HG02870 (cell line): ENCODE data around the gene TCN2.
A peak's percentile ranks its signal among the peaks of the same experiment; 100 is the strongest.
"Not testable (repeated sequence)": the region's sequence is repeated elsewhere in the genome, so short reads cannot be mapped to it uniquely, and the experiment has no call there.

Experiments
- ATAC-seq: cut with Tn5 transposase; IDR thresholded peaks from one replicate; pipeline ENCODE4 v1.9.1; 2021; ENCODE audit warnings: mild to moderate bottlenecking, moderate library complexity; ENCODE audit not compliant: unreplicated experiment

Gene TCN2

DNA sequence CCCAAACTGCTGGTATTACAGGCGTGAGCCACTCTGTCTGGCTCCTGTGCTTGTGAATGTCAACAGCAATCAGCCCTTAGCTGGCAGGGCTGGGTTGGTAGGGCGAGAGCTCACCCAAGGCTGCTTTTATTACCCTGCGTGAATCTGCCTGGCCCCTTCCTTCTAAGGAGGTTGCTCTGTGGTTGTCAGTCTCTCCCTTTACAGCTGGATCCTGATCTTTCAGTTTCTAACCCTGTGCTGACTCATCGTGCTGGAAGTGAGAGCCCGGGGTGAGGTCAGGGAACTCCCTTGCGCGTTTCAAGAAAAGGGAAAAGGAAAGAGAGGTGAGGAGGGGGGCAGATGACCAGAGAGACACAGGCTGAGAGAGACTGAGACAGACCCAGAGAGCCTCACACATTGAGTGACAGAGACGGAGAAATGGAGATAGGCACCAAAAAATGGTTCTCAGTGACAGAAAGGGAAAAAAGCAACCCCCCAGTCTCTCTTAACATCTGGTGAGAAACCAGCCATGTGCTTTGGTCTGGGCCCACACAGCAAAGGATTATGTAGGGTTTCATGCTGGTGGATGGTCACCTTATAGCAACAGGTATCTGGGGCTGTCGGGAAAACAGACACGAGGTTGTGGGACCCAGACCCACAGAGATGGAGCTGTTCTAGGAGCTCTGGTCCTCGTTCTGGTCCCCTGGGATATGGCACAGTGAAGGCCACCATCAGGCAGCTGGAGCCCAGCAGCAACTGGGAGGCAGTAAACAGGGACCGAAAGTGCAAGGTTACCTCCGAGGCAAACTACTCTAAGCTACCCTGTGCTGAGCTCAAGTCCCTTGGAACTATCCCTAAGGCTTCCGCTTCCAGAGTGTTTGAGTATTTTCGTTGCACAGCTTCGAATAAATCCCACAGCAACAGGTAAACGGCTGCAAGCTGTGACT lies 2.5 kb downstream of the TCN2 start:
- peak; percentile 45 for ATAC-seq

GRCh38 chr22:30610299-30610698 lies 3.3 kb downstream of the TCN2 start:
- ATAC-seq: no peak

DNA sequence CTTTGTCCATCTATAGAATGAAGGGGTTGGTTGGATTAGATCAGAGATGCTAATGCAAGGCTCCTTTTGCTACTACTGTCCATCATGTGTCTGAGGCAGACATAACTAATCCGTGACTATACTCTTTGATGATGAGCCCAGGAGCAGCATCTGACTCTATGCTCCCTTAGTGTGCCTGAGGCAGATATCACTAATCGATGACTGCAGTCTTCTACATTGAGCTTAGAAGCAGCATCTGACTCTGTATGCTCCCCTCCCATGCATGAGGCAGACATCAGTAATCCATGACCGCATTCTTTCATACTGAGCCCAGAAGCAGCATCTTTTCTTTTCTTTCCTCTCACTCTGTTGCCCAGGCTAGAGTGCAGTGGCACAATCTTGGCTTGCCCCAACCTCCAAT lies 4.2 kb downstream of the TCN2 start:
- no peak for ATAC-seq

DNA sequence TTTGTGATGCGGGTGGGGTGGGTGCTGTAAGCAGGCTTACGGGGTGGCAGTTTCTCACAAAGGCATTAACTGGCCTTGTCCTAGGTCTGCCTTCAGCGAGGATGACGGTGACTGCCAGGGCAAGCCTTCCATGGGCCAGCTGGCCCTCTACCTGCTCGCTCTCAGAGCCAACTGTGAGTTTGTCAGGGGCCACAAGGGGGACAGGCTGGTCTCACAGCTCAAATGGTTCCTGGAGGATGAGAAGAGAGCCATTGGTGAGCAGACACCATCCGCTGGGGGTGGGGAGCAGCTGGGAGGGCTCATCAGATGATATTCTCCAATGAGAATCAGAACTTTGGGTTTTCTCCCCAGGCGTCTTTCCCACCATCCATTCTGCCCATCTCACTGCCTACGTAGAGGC lies 5.8 kb downstream of the TCN2 start:
- no peak for ATAC-seq

DNA sequence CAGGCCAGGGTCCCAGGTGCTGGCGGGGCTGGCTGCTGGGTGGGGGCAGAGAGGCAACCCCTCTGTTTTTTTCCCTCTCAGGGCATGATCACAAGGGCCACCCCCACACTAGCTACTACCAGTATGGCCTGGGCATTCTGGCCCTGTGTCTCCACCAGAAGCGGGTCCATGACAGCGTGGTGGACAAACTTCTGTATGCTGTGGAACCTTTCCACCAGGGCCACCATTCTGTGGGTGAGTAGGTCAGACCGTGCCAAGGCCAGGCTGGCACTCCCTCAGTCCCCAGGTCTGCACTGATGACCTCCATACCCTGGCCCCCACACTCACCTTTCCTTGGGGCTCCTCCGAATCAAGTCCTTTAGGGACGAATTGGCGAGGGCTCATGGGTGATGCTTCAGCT lies 7.3 kb downstream of the TCN2 start:
- no peak for ATAC-seq

DNA sequence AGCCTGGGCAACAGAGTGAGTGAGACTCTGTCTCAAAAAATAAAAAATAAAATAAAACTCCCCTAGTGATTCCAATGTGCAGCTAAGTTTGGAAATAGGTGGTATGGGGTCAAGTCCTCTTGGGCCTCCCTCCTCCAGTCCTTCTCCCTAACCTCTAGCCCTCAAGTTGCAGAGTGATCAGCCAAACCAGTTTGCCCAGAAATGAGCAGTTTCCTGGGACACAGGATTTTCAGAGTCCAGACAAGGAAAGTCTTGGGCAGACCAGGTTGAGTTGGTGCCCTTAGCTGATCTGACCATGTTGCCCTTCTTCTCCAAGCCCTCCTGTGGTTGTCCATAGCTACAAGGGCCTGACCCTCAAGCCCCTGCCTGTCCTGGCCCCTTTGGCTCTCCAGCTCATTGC lies 7.9 kb downstream of the TCN2 start:
- no peak for ATAC-seq

DNA sequence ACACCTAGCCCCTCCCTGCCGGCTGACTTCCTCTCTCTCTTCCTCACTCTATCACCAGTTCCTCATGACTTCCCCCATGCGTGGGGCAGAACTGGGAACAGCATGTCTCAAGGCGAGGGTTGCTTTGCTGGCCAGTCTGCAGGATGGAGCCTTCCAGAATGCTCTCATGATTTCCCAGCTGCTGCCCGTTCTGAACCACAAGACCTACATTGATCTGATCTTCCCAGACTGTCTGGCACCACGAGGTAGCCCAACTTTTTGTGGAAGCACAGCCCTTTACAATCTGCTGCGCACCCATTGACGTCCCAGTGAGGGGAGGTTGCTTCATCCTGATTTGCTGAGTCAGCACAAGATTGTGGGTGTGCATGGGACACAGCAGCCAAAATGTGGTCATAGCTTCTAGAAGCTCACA lies 8.6 kb downstream of the TCN2 start:
- no peak for ATAC-seq

DNA sequence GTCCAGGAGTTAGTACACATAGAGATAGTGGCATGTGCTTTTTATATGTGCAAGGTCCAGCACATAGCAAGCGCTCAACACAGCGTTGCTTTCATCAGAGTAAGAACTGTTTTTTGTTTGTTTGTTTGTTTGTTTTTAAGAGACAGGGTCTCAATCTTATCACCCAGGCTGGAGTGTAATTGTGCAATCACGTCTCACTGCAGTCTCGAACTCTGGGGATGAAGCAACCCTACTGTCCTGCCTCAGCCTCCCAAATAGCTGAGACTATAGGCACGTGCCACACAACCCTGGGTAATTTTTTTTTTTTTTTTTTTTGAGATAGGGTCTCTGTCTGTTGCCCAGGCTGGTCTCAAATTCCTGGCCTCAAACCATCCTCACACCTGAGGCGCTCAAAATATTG lies 10.8 kb downstream of the TCN2 start:
- ATAC-seq: no peak

GRCh38 chr22:30619909-30620308 lies 12.9 kb downstream of the TCN2 start:
- ATAC-seq: not testable (repeated sequence)

GRCh38 chr22:30626413-30626812 lies 19.4 kb downstream of the TCN2 start:
- no peak for ATAC-seq

GRCh38 chr22:30627471-30627870 lies 20.5 kb downstream of the TCN2 start:
- no peak for ATAC-seq

- ATAC-seq: no peak
Observed at GRCh38 chr22:30628491-30628890, 21.5 kb downstream of the TCN2 start.

GRCh38 chr22:30631469-30631868 lies 24.5 kb downstream of the TCN2 start:
- ATAC-seq: not testable (repeated sequence)

- ATAC-seq: peak; percentile 49
Observed at GRCh38 chr22:30634471-30635233, 27.7 kb downstream of the TCN2 start.

- ATAC-seq: peak; percentile 51
Observed at GRCh38 chr22:30635273-30636225, 28.6 kb downstream of the TCN2 start, which contains the start of gene SLC35E4. Gene SLC35E4, plus strand, starts transcription at chr22:30635781. Its CDS starts 670 bp downstream, at chr22:30636451.

GRCh38 chr22:30636226-30637077 lies 29.5 kb downstream of the TCN2 start:
- ATAC-seq: no peak

DNA sequence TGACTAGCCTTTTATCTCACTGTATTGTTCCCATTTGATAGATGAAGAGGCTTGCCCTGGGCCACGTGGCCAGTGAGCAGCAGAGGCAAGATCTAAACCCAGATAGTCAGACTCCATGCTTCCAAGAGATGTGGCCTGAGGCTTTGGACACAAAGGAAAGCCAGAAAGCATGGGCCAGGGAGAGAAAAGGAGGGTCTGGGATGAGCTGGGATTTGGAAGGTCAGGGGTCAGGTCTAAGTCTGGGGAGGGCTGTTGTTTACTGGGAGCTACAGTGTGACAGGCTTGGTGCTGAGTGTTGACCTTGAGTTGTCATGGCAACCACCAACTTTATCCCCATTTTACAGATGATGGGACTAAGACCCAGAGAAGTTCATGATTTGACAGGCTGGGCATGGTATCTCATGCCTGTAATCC lies 30.7 kb downstream of the TCN2 start:
- ATAC-seq: no peak

GRCh38 chr22:30640361-30640760 lies 33.4 kb downstream of the TCN2 start:
- no peak for ATAC-seq

DNA sequence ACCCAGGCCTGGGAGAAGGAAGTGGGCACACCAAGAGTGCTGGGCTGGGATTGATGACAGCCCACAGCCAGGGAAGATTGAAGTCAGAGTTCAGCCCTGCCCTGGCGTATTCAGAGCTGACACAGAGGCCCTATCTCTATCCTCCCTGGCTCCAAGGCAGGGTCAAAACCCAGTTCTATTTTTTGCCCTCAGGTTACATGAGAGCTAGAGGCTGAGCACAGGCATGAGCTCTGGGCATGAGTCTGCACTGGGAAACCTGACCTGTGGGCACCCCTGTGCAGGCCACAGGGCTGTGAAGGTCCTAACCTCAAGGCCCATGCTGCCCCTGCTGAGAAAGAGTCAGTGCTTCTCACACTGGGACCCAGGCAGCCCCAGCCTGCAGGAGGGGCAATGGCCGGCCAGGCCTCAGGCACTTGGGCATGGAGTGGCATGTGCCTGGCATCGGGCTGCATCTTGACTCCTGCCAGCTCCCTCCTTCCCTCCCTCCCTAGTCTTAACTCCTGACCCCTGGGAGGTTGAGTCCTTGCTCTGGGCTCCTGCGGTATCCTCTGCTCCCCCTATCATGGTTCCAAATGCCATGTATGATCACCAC lies 34.0 kb downstream of the TCN2 start:
- no peak for ATAC-seq
